Right ventricle myocardium inferior (tissue), 1 donor: ENCODE data around the gene PTPRN2. TPM values are rescaled to one million over a fixed set of nuclear protein-coding genes. Genes with fewer than 3 reads are reported as not detected.

ENCODE experiments used
- ATAC-seq: fragments of 200-7000 bp; cut with Tn5 transposase; one replicate; pipeline ENCODE4 v1.9.1; 2020; ENCODE audit warnings: mild to moderate bottlenecking, moderate library complexity
- DNase-seq: peaks from one replicate; pipeline ENCODE4 v3.0.0; 2021; ENCODE audit errors: missing footprints
- intact Hi-C: fragments of 100-400 bp; cut with DNase I; formaldehyde crosslinking; loops from one replicate; pipeline ENCODE4 v1.11.0; 2022
- total RNA-seq: library from RNA; stranded (reverse); fragmentation: NEBNext Ultra II Directional; extraction: Animal tissue kit (Norgen Biotek cat#: 25700); gene quantifications from one replicate; pipeline ENCODE4 v1.2.1, GENCODE V29; 2021
- donor health status: DM: no; HTN: yes; CAD: no; lungs with severe emphysema.

PTPRN2 gene
- total RNA-seq, 1 donor from 2014 or later, result 1.6 TPM

DNA sequence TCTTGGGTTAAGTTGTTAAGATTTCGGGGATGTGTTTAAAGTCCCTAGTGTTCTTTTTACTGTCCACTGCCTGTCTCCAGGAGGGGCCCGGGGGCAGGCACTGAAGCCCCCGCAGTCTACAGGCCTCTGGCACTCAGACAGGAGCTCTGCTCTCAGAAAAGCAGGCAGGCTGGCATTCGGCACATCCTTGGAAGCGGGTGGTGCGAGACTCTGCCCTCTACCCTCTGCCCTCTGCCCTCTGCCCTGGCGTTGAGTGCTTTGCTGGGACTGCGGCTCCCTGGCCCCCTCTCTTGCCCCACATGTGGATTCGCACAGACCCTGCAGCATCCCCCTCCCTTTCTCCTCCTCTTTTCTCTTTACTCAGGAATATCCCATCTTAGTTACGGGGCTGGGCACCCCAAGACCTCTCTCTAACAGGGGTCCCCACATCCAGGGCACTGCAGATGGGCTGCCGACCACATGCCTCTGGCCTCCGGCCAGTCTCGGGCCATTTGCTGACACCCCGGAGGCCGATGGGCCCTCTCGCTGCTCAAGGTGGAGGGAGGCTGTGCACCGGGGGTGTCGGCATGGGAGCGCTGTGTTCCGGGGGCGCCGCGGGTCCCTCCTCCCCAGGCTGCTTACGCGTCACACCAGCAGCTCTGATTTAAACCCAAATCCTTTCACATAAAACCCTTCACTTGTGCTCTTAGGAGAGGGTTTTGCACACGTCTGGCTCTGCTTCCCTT, 770.9 kb downstream of the PTPRN2 start:
- ATAC-seq (no peak), DNase-seq (peak; percentile 46)
- intact Hi-C loops, result no loop called here

DNA sequence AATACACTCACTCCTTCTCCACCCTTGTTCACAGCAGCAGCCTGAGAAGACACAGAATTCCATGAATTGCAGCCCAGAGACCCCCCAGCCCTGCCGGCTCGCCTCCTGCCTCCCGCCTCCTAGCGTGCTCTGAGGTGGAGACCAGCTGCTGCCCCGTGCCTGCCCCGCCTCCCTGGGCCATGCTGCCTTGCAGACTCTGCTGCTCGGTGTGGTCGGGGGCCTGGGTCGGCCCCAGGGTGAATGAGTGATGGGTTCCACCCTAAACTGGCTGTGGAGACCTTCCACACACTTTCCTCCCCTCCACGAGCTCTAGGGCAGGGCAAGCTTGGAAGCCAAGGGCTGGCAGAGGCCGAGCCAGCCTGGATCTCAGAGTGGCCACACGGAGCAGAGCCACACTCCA, 771.5 kb downstream of the PTPRN2 start:
- intact Hi-C loops, result no loop called here
- peak; percentile 64 for DNase-seq
- no peak for ATAC-seq

DNA sequence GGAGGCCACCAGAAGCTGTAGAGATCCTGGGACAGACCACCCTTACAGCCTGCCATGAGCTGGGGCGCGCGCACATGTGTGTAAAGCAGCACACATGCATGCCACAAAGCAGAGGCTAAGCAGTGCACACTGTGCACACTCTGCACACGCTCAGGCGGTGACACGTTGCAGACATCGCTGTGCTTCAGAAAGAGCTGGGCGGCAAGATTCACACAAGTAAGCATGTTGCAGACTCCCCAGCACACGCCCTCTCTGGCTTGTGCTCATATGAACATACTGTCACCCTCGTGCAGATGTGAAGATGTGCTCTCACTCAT, 772.0 kb downstream of the PTPRN2 start:
- intact Hi-C loops, result no loop called here
- ATAC-seq, result no peak
- DNase-seq, result peak; percentile 41

DNA sequence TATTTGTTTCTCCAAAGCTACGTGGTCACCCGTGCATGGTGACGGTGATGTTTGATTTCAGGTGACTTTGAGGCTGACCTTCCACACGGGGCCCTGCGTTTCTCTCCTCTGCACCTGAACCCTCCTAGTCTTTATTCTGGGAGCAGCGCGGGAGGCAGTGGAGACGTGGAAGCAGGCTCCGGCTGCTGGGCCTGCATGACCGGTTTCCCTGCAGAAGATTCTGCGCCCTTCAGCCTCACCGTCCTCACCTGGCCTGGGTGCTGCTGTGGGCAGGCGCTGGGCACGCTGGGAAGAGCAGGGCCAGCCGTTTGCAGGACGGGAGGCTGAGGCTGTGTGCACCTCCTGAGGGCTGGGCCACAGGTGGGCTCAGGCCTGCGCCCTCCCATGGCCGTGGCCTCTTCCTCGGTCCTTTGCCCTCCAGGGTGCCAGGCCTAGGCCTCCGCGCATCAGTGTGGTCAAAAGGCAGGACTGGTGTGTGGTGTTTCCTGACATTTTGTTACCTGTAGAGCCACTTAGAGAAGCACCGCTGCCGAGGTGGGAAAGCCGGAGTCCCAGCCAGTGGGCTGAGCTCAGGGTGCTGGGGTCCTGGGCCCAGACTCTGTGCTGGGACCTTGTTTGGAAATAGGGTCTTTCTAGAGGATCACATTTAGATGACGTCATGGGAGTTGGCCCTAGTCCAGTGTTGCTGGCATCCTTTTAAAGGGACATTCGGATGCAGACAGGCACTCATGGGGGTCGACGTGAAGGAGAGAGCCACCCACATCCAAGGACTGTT, 772.5 kb downstream of the PTPRN2 start:
- intact Hi-C loops, result no loop called here
- DNase-seq, result peak; percentile 71
- ATAC-seq, result no peak

DNA sequence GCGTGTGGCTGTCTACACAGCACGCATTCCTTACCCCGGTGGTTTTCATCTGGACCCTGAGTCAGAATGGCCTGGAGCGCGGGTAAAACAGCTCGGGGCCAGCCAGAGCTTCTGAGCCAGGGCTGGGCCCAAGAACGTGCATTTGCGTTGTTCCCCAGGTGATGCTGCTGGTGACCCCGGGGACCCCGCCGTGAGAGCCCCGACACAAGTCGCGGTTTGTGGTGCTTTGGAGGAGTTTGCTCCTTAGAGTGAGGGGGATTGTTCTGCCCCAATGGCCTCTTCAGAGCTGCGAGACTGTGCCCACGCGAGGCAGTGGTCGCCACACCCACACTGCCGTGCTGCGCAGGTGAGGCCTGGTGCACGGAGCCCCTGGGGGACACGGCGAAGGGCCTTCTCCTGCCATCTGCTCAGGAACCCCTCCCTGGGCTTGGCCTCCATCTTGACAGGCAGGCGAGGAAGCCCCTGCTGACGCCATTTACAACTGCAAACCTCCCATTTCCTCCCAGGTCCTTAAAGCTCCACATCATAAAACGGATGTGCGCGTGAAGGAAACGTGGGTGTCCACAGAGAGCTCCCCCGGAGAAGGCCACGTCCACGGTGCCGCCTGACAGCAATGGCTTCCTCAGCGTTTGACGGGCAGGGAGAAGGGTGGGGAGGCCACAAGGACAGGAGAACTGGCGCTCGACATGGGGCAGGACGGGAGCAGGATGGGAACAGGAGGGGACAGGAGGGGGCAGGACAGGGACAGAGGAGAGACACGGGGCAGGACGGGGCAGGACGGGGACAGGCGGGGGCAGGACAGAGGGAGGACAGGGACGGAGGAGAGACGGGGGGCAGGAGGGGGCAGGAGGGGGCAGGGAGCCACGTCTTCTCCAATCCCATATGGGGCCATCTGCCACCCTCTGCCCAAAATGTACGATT, 773.6 kb downstream of the PTPRN2 start:
- DNase-seq, result peak; percentile 41
- no peak for ATAC-seq
- intact Hi-C loops, result no loop called here

DNA sequence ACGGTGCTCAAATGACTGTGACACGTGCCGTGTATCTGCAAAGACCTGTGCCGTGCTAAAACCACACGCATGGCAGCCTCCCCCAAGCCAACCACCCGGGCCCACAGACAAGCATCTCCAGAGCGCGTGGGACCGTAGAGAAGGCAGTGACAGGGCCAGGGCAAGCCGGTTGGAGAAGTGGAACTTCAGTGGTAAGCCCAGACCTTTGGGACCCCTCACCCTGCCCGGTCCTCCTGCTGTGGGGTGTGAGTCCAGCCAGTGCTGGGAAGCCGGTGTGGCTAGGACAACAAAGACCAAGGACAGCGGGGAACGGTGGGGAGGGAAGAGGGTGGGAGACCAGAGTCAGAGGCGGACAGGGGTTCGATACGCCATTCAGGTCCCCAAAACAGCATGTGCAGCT, 774.6 kb downstream of the PTPRN2 start:
- DNase-seq (peak; percentile 52), ATAC-seq (no peak)
- intact Hi-C loops, result no loop called here

DNA sequence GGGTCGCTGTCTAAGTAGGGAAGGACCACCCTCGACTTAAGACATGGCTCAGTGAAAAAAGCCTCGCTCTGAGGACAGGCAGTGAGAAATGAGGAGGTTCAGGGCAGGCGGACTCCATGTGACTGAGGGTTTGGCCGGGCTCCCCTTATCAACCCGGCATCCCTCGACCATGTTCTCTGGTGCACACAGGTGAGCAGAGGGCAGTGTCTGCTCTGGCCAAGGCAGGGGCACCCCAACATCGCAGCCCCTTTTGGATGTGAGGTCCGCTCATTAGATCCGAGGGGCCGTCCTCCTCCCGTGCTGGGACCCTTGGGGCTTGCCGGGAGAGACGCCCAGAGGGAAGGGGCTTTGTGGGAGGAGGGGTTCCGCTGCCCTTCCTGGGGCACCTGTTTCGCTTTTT, 775.7 kb downstream of the PTPRN2 start:
- DNase-seq (peak; percentile 35), ATAC-seq (no peak)
- intact Hi-C loops, result no loop called here

DNA sequence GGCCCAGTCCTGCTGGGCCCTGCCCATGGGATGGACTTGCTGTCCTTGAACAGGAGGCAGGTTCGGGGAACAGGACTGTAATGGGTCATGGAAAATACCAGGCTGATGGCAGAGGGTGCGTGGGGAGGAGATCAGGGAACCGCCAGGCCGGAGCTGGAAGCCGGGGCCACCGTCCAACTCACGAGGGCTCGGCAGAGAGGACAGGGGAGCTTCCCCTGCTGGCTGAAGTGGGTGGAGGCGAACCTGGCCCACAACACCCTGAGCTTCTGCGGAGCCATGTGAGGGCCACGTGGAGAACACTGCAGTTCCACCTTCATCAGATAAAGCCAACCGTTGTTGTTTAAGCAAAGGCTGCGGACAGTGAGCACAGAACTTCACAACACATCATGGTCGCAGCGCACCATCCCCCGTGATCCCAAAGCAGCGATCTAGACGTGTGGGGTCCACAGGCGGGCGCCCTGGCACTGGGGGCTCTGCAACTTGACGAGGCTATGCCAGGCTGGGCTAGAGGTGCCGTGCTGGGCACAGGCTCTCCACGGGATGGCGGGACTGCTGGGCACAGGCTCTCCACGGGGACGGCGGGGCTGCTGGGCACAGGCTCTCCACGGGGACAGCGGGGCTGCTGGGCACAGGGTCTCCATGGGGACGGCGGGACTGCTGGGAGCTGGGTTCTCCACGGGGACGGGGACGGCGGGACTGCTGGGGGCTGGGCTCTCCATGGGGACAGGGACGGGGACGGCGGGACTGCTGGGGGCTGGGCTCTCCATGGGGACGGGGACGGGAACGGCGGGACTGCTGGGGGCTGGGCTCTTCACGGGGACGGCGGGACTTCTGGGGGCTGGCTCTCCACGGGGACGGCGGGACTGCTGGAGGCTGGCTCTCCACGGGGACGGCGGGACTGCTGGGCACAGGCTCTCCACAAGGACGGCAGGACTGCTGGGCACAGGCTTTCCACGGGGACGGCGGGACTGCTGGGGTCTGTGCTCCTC, 777.5 kb downstream of the PTPRN2 start:
- ATAC-seq, result no peak
- intact Hi-C loops, result no loop called here
- peak; percentile 68 for DNase-seq

DNA sequence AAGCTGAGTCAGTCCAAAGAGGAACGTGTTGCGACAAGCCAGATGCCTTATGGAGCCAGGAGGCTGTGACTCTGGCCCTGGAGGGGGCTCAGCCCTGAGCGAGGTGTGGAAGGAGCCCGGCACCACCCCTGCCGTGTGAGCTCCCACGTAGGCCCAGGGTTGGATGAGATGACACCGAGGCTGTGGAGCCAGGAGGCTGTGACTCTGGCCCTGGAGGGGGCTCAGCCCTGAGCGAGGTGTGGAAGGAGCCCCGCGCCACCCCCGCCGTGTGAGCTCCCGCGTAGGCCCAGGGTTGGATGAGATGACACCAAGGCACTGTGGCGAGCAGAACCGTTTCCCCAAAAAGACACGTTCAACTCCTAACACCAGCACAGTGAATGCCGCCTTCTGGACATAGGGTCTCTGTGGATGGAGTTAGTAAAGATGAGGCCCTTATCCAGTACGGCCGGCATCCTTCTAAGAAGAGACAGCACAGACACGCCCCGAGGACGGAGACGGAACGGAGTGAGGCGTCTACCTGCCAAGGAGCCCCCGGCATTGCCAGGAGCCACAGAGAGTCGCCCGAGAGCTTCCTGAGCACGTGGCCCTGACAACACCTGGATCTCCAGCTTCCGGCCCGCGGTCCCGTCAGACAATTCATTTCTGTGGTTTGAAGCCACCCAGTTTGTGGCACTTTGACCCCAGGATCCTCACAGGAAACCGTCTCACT, 778.3 kb downstream of the PTPRN2 start:
- DNase-seq (peak; percentile 65), ATAC-seq (no peak)
- intact Hi-C loops, result no loop called here

DNA sequence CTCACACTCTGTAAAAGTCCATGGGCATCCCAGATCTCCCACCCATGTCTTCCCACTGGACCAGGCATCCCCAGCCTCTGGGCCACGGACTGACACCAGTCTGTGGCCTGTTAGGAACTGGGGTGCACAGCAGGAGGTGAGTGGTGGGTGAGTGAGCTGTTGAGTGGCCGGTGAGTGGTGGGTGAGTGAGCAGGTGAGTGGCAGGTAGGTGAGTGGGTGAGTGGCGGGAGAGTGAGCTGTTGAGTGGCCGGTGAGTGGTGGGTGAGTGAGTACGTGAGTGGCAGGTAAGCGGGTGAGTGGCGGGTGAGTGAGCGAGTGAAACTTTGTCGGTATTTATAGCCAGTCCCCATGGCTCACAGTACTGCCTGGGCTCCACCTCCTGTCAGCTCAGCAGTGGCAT, 779.6 kb downstream of the PTPRN2 start:
- DNase-seq, result no peak
- ATAC-seq, result no peak
- intact Hi-C loops, result no loop called here

DNA sequence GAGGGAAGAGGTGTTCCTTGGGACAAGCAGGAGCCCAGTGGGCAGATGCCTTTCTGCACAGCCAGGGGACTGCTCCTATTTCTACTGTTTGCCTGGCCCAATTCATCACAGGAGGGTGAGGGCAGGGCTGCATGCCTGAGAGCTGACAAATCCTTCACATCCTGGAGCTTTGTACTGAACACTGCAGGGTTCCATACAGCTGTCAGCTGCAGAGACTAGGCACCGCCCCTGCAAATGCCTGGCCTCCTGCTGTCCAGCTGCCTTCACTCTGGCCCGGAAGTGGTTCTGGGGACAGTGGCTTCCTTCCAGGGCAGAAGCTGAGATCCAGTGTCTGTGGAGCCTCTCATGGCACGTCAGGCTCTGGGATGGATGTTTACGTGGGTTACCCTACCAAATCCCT, 780.1 kb downstream of the PTPRN2 start:
- intact Hi-C loops, result no loop called here
- no peak for ATAC-seq
- no peak for DNase-seq

DNA sequence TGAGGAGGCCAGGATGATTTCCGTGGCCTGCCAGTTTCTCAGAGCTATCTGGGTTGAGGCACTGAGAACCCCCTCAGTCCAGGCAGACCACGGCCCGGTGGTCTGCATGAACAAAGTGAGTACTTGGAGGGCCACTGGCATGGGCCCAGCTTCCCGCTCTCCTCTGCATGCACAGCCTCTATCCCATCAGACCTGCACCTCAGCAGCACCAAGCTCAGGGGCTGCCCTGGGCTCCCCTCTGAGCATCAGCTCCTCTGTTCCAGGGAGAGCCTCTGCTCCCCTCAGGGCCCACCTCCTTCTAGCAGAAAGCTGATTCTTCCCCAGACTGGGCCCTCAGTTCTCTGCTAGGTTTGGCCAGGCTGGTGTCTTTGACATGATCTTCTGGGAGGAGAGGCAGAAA, 780.9 kb downstream of the PTPRN2 start:
- intact Hi-C loops, result no loop called here
- ATAC-seq (no peak), DNase-seq (no peak)

DNA sequence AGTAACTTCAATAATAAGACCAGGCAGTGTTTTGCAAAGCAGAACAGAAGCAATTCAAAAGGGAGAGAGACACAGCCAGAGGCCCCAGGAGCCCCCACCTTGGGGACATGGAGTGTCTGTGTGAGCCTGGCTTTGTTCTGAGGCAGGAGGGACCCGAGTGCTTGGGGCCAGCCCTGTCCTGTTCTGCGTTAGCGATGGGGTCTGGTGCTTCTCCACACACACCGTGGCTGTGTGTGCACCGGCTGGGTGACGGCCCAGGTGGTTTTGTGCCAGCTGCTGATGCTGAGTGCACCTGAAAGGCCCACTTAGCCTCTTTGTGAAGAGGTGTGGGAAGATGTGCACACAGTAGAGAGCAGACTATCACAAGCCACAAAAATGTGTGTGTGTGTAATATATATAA, 781.9 kb downstream of the PTPRN2 start:
- DNase-seq (no peak), ATAC-seq (no peak)
- intact Hi-C loops, result no loop called here

DNA sequence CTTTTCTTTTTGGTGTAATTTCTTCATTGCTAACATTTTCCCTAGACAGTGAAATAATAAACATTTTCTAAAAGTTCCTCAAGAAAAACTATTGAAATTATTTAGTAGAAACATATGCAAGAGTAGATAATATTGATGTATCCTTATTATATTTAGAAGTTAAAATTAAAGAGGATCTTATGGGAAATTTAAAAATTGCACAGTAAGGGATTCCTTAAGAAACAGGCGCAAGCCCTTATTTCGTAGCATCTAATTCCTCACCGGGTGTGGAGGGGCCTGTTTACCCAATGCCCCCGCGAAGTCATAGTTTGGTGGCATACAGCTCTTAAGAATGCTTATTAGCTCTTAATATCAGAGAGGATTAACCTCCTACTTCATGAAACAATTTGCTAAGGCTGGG, 783.7 kb downstream of the PTPRN2 start:
- no peak for DNase-seq
- intact Hi-C loops, result no loop called here
- no peak for ATAC-seq

DNA sequence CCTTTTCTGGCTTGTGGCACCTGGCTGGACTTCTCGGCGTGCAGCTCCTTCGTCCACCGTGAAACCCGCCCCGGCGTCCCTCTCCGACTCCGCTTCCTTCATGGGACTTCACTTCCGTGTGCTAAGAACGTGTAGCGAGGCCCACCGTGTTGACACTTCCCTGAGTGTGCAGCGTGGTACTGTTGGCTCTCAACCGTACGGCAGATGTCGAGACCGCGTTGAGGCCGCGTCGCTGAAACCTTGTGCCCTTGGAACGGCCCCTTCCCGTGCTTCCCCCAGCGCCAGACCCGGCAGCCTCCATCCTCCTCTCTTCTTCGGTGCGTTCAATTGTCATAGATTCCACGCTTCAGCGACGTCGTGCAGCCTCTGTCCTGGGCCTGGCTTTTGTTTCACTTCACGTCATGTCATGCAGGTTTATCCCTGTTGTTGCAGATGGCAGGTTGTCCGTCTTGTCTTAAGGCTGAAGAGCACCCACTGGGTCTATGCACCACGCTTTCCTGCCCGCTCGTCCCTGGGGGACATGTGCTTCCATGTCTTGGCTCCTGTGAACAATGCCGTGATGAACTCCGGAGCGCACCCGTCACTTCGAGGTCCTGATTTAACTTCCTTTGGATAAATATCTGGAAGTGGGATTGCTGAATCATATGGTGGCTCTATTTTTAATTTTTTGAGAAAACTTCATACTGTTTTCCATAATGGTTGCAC, 785.5 kb downstream of the PTPRN2 start:
- DNase-seq (peak; percentile 35), ATAC-seq (no peak)
- intact Hi-C loops, result no loop called here

DNA sequence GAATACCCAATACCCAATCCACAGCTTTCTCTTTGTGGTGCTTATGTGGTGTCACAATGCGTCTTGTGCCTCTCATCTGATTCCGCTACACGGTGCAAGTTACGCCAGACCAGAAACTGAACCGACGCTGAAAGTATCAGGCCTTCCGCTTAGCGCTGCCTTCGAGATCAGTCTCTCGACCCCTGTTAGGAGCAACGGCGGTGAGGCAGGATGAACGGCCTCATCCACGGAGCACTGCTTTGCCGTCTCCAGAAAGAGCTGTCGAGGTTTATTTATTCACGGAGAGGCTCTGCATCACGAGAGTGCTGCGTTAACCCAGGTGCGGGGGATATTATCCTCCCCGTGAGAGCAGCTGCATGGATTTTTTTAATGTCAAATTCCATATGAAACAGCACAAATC, 786.5 kb downstream of the PTPRN2 start:
- intact Hi-C loops, result no loop called here
- ATAC-seq (no peak), DNase-seq (peak; percentile 32)

DNA sequence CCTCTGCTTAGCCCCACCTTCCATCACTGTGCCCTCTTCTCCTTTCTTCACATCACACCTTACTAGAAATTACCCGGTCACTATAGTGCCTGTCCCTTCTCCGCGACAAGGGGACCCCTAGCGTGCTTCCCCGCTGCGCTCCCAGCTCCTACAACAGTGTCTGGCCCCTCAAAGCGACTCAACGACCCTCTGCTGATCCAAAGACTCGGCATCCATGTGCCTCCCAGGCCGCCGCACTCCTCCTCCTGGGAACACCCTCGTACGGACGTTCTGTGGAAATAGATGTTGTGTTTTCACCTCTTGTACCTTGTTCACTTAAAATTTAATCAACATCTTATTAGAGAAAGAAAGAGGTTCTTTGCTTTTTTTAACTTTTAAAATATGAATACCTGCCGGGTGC, 787.3 kb downstream of the PTPRN2 start:
- ATAC-seq (no peak), DNase-seq (no peak)
- intact Hi-C loops, result no loop called here
